CD14-positive monocyte (primary cell): ENCODE results near the gene CYP19A1. TPM values are rescaled to one million over a fixed set of nuclear protein-coding genes. Genes with fewer than 3 reads are reported as not detected.

Experiments
- DNase-seq, 3 donors: peaks; one replicate each; pipeline ENCODE4 v3.0.0-alpha.2; 2011 to 2022
- H2AFZ ChIP-seq: 2 replicates; pipeline ENCODE4 v1.6.0; 2012; ENCODE audit warnings: mild to moderate bottlenecking, low read depth, low read length, inconsistent platforms; ENCODE audit not compliant: insufficient read depth, poor library complexity, severe bottlenecking
- H3K27ac ChIP-seq, 2 donors: 1 replicate in 1 of 2; 2 replicates in 1 of 2; pipeline ENCODE4 v1.5.1; 2012 to 2013; ENCODE audit warnings: low read length in 2 of 2, control low read depth in 1 of 2, inconsistent platforms in 1 of 2, low read depth in 1 of 2, mild to moderate bottlenecking in 1 of 2
- H3K27me3 ChIP-seq, 2 donors: one replicate each; pipeline versions ENCODE4 v1.6.0 to v1.6.1; 2011 to 2013; ENCODE audit warnings: low read length in 2 of 2; ENCODE audit not compliant: control insufficient read depth in 2 of 2, insufficient read depth in 2 of 2
- H3K36me3 ChIP-seq, 2 donors: replicated peaks in 1 of 2; 1 replicate in 1 of 2; 2 replicates in 1 of 2; pipeline versions ENCODE4 v1.5.1 to v1.6.1; 2012 to 2013; ENCODE audit warnings: low read length in 2 of 2, control low read depth in 1 of 2, inconsistent platforms in 1 of 2, mild to moderate bottlenecking in 1 of 2; ENCODE audit not compliant: insufficient read depth in 2 of 2, control insufficient read depth in 1 of 2
- H3K4me1 ChIP-seq, 2 donors: 1 replicate in 1 of 2; 2 replicates in 1 of 2; pipeline versions ENCODE4 v1.5.1 to v1.6.1; 2012 to 2013; ENCODE audit warnings: low read length in 2 of 2, control low read depth in 1 of 2, inconsistent platforms in 1 of 2, mild to moderate bottlenecking in 1 of 2, moderate library complexity in 1 of 2; ENCODE audit not compliant: insufficient read depth in 2 of 2, control insufficient read depth in 1 of 2
- H3K4me2 ChIP-seq: replicated peaks from 2 replicates; pipeline ENCODE3; 2012; ENCODE audit warnings: low read length, moderate library complexity, mild to moderate bottlenecking; ENCODE audit not compliant: poor library complexity, severe bottlenecking; ENCODE audit errors: extremely low read depth
- H3K4me3 ChIP-seq, 3 experiments: fragments of 200-600 bp in 1 of 3; sonication (generic) in 1 of 3; replicated peaks in 1 of 3; 1 replicate in 2 of 3; 2 replicates in 1 of 3; pipeline ENCODE4 v1.5.1; 2011 to 2013; ENCODE audit warnings: low read length in 3 of 3, mild to moderate bottlenecking in 3 of 3, control low read depth in 2 of 3, low read depth in 2 of 3, inconsistent platforms in 1 of 3, moderate library complexity in 1 of 3
- H3K79me2 ChIP-seq: 2 replicates; pipeline ENCODE4 v1.6.0; 2012; ENCODE audit warnings: mild to moderate bottlenecking, control low read depth, inconsistent platforms, low read length, moderate library complexity; ENCODE audit not compliant: insufficient read depth
- H3K9ac ChIP-seq: 2 replicates; pipeline ENCODE4 v1.6.0; 2017; ENCODE audit warnings: low read length, mild to moderate bottlenecking; ENCODE audit not compliant: insufficient read depth, poor library complexity, severe bottlenecking
- H3K9me3 ChIP-seq, 2 donors: replicated peaks in 1 of 2; 1 replicate in 1 of 2; 2 replicates in 1 of 2; pipeline versions ENCODE4 v1.5.1 to v1.6.1; 2012 to 2013; ENCODE audit warnings: low read length in 2 of 2, control low read depth in 1 of 2; ENCODE audit not compliant: control insufficient read depth in 1 of 2, insufficient read depth in 1 of 2
- H4K20me1 ChIP-seq: 2 replicates; pipeline ENCODE4 v1.6.0; 2012; ENCODE audit warnings: mild to moderate bottlenecking, low read length, control low read depth, moderate library complexity; ENCODE audit not compliant: insufficient read depth
- H3K27ac Mint-ChIP-seq, 7 donors: one replicate each; pipeline ENCODE4 v1.8.0; 2020; ENCODE audit warnings: mild to moderate bottlenecking in 7 of 7, mixed read lengths in 7 of 7, moderate library complexity in 6 of 7, inconsistent platforms in 2 of 7
- H3K27me3 Mint-ChIP-seq, 3 donors: one replicate each; pipeline ENCODE4 v1.8.0; 2021 to 2022; ENCODE audit warnings: low read depth in 3 of 3, mild to moderate bottlenecking in 3 of 3, mixed read lengths in 3 of 3, moderate library complexity in 3 of 3, inconsistent platforms in 1 of 3
- H3K36me3 Mint-ChIP-seq, 2 donors: one replicate each; pipeline ENCODE4 v1.8.0; 2020; ENCODE audit warnings: mixed read lengths in 2 of 2, inconsistent platforms in 1 of 2, mild to moderate bottlenecking in 1 of 2
- H3K4me1 Mint-ChIP-seq: one replicate; pipeline ENCODE4 v1.8.0; 2020; ENCODE audit warnings: mild to moderate bottlenecking, mixed read lengths
- H3K4me3 Mint-ChIP-seq, 2 donors: one replicate each; pipeline ENCODE4 v1.8.0; 2020; ENCODE audit warnings: mild to moderate bottlenecking in 2 of 2, mixed read lengths in 2 of 2, moderate library complexity in 1 of 2
- H3K9me3 Mint-ChIP-seq, 7 donors: one replicate each; pipeline ENCODE4 v1.8.0; 2020 to 2022; ENCODE audit warnings: mixed read lengths in 7 of 7, mild to moderate bottlenecking in 6 of 7, moderate library complexity in 6 of 7, inconsistent platforms in 2 of 7
- CTCF ChIP-seq: fragments of 200-600 bp; IDR thresholded peaks from one replicate; pipeline ENCODE4 v1.8.0; 2022; ENCODE audit warnings: antibody characterized with exemption, mild to moderate bottlenecking
- WGBS: methylation state at CpG from one replicate; pipeline ENCODE4 v1.1.5; 2013; ENCODE audit warnings: missing lambda C conversion rate; ENCODE audit not compliant: insufficient coverage; 5-methylcytosine and 5-hydroxymethylcytosine counted together
- intact Hi-C, 2 donors: fragments of 100-400 bp; cut with micrococcal nuclease; formaldehyde crosslinking; loops; one replicate each; pipeline versions ENCODE4 v1.15.0 to v1.15.1; 2023
- polyA plus RNA-seq, 3 donors: library from polyadenylated mRNA; depleted of rRNA in 1 of 3; unstranded in 2 of 3; stranded (reverse) in 1 of 3; fragments of 300-500 nt in 2 of 3; fragments of >200 nt in 1 of 3; fragmentation: Illumina TruSeq in 2 of 3; gene quantifications; 1 replicate in 2 of 3; 2 replicates in 1 of 3; pipeline ENCODE4 v1.2.3, GENCODE V29; 2012 to 2021

The CYP19A1 gene
- polyA plus RNA-seq, 3 donors = not detected

GRCh38 chr15:51181221-51181620, 157.2 kb downstream of the CYP19A1 start:
- Histone ChIP-seq H2AFZ (no peak overlapping the region), H4K20me1 (no peaks in the 10 kb centered on the region), H3K9ac (no peak overlapping the region), H3K4me1 (peaks cover 29 to 40% of the 10 kb centered on the region in 2 donors), H3K27ac (no peak overlapping the region), H3K36me3 (no peaks in the 10 kb centered on the region), H3K9me3 (no peaks in the 10 kb centered on the region), H3K4me3 (no peak overlapping the region), H3K4me2 (no peak overlapping the region), H3K27me3 (no peaks in the 10 kb centered on the region), H3K79me2 (no peaks in the 10 kb centered on the region)
- WGBS = 92% methylated on average over 1 of the region's 3 CpGs
- Mint-ChIP-seq H3K27me3 (no peaks in the 10 kb centered on the region), H3K36me3 (no peaks in the 10 kb centered on the region), H3K9me3 (peaks cover 0 to 2% (median 0%) of the 10 kb centered on the region in 7 donors), H3K27ac (no peak overlapping the region), H3K4me1 (peaks cover 39% of the 10 kb centered on the region), H3K4me3 (no peak overlapping the region)
- intact Hi-C loops = no loop called here
- no peak for DNase-seq
- TF ChIP-seq CTCF = no peak

GRCh38 chr15:51180534-51180933, 157.9 kb downstream of the CYP19A1 start:
- peaks cover 32% of the 10 kb centered on the region for H3K4me1 Mint-ChIP-seq
- Histone ChIP-seq H3K4me2 (no peak overlapping the region), H2AFZ (no peak overlapping the region), H3K4me1 (peaks cover 22 to 33% of the 10 kb centered on the region in 2 donors), H3K27ac (no peak overlapping the region), H3K9me3 (no peaks in the 10 kb centered on the region), H3K9ac (no peak overlapping the region), H4K20me1 (no peaks in the 10 kb centered on the region), H3K4me3 (no peak overlapping the region), H3K36me3 (no peaks in the 10 kb centered on the region), H3K79me2 (no peaks in the 10 kb centered on the region), H3K27me3 (no peaks in the 10 kb centered on the region)
- WGBS = 100% methylated on average over 1 of the region's 1 CpG
- peaks cover 0 to 2% (median 0%) of the 10 kb centered on the region in 7 donors for H3K9me3 Mint-ChIP-seq
- no peak overlapping the region for H3K4me3 Mint-ChIP-seq
- H3K27ac Mint-ChIP-seq = peak overlapping the region in 1 of 7 donors; percentile 74
- no peaks in the 10 kb centered on the region for H3K36me3 Mint-ChIP-seq
- intact Hi-C loops = no loop called here
- no peaks in the 10 kb centered on the region for H3K27me3 Mint-ChIP-seq
- no peak for DNase-seq
- no peak for TF ChIP-seq CTCF
